IPS-15b (cell line): Measurements from ENCODE around the gene ACOT7.
A peak's percentile ranks its signal among the peaks of the same experiment; 100 is the strongest.
"Not testable (repeated sequence)": the region's sequence is repeated elsewhere in the genome, so short reads cannot be mapped to it uniquely, and the experiment has no call there.

Experiments used
- H3K27me3 ChIP-seq: one replicate; pipeline ENCODE4 v1.6.1; 2013; ENCODE audit warnings: low read length; ENCODE audit not compliant: control insufficient read depth, insufficient read depth
- H3K36me3 ChIP-seq: one replicate; pipeline ENCODE4 v1.6.1; 2013; ENCODE audit warnings: low read length; ENCODE audit not compliant: control insufficient read depth, insufficient read depth
- H3K4me1 ChIP-seq: one replicate; pipeline ENCODE4 v1.6.1; 2013; ENCODE audit warnings: mild to moderate bottlenecking, low read length; ENCODE audit not compliant: control insufficient read depth, insufficient read depth
- H3K4me3 ChIP-seq: one replicate; pipeline ENCODE4 v1.5.1; 2013; ENCODE audit warnings: low read depth, low read length
- H3K9ac ChIP-seq: one replicate; pipeline ENCODE4 v1.6.1; 2013; ENCODE audit warnings: low read depth, mild to moderate bottlenecking, low read length
- H3K9me3 ChIP-seq: one replicate; pipeline ENCODE4 v1.6.1; 2013; ENCODE audit warnings: mild to moderate bottlenecking, low read length; ENCODE audit not compliant: control insufficient read depth, insufficient read depth

The ACOT7 gene

DNA sequence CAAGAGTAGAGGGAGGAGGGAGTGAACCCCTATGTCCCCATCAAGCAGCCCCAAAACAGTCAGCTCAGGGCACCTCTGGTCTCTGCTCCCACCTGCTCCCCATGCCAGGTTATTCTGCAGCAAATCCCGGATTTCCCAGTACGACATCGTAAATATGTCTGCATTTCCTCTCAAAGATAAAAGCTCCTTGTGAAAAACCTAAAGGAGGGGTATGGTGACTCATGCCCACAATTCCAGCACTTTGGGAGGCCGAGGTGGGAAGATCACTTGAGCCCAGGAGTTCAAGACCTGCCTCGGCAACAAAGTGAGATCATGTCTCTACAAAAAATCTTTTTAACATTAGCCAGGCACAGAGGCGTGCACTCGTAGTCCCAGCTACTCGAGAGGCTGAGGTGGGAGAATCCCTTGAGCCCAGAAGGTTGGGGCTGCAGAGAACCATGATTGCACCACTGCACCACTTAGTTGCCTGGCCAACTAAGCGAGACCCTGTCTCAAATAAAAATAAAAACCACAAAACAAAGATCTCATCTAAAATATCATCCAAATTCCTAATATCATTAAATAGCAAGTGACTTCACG, 7.1 kb downstream of the ACOT7 start:
- peak overlapping the region; percentile 49 for H3K9ac ChIP-seq
- H3K4me1 ChIP-seq, result peaks cover 17% of the 10 kb centered on the region
- H3K27me3 ChIP-seq, result no peaks in the 10 kb centered on the region
- no peaks in the 10 kb centered on the region for H3K9me3 ChIP-seq
- peaks cover 4% of the 10 kb centered on the region for H3K36me3 ChIP-seq
- no peak overlapping the region for H3K4me3 ChIP-seq

DNA sequence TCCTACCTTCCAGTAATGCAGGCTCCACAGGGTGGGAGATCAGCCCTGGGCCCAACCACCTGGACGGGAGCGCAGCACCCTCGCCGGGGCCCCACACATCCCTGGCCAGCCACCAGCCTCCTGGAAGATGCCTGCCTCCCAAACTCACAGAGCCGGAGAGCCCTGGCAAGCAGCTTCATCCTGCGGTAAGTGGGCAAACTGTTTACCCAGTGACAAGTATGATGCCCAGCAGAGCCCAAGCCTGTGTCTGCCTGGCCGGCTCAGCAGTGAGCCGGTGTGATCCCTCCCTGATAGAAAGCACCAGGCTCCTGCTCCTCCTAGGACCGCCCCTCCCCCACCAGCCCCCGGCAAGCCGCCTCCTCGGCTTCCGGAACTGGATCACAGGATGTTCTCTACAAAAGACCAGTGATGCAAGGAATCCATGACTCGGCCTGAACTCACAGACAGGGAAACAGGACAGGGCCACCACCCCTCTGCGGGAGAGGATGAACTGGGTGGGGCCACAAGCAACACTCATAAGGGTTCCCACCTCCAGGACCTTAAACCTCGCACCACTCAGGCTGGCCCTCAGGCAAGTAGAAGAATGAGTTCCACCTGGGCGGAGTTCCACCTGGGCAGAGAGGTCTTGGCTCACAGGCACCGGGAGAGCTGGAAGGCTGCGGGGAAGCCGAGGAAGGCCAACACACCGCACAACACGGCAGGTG, 7.9 kb downstream of the ACOT7 start:
- Histone ChIP-seq H3K36me3 (peaks cover 4% of the 10 kb centered on the region), H3K4me3 (peak overlapping the region; percentile 35), H3K4me1 (peaks cover 17% of the 10 kb centered on the region), H3K9me3 (no peaks in the 10 kb centered on the region), H3K27me3 (no peaks in the 10 kb centered on the region), H3K9ac (peak overlapping the region; percentile 54)

DNA sequence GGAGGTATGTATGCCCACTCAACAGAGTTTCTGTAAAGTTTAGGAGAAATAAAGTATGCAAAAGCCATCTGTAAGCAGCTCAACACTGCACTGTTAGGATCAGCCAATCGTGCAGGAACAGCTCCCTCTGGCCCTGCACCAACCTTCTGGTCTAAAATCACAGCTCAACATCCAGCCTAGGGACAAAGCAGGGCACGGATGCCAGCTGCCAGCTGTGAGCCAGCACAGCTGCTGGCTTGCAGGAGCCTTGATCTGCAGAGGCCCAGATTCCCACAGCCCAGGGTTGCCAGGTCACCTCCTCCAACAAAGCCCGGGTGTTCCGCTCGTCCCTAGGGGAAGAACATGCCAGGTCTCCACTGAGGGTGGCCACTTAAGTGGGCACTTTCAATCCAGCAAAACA, 8.6 kb downstream of the ACOT7 start:
- H3K36me3 ChIP-seq, result peaks cover 2% of the 10 kb centered on the region
- H3K9ac ChIP-seq, result peak overlapping the region; percentile 54
- H3K27me3 ChIP-seq, result no peaks in the 10 kb centered on the region
- H3K9me3 ChIP-seq, result no peaks in the 10 kb centered on the region
- peaks cover 17% of the 10 kb centered on the region for H3K4me1 ChIP-seq
- H3K4me3 ChIP-seq, result peak overlapping the region; percentile 13

DNA sequence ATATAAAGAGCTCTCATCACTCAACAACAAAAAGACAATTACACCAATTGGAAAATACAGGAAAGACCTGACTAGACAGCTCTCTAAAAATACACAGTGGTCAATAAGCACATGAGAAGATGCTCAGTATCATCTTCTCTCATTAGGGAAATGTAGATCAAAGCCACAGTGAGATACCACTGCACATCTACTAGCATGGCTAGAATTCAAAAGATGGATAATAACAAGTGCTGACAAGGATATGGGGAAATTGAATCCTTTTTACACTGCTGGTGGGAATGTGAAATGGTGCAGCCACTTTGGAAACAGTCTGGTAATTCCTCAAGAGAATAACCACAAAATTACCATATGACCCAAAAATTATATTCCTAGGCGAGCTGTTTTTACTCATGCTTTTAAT, 9.4 kb downstream of the ACOT7 start:
- H3K4me1 ChIP-seq, result peaks cover 17% of the 10 kb centered on the region
- no peaks in the 10 kb centered on the region for H3K27me3 ChIP-seq
- no peak overlapping the region for H3K4me3 ChIP-seq
- no peaks in the 10 kb centered on the region for H3K36me3 ChIP-seq
- H3K9ac ChIP-seq, result no peak overlapping the region
- H3K9me3 ChIP-seq, result no peaks in the 10 kb centered on the region

DNA sequence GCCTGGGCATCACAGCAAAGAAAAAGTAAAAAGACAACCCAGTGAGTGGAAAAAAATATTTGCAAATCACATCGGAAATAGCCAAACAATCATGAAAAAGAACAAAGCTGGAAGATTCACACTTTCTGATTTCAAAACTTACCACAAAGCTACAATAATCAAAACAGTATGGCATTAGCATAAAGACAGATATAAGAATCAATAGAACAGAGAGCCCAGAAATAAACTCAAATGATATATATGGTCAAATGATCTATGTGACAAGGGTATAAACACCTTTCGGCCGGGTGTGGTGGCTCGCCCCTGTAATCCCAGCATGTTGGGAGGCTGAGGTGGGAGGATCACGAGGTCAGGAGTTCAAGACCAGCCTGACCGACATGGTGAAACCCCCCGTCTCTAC, 13.5 kb downstream of the ACOT7 start:
- H3K4me1 ChIP-seq, result peaks cover 4% of the 10 kb centered on the region

DNA sequence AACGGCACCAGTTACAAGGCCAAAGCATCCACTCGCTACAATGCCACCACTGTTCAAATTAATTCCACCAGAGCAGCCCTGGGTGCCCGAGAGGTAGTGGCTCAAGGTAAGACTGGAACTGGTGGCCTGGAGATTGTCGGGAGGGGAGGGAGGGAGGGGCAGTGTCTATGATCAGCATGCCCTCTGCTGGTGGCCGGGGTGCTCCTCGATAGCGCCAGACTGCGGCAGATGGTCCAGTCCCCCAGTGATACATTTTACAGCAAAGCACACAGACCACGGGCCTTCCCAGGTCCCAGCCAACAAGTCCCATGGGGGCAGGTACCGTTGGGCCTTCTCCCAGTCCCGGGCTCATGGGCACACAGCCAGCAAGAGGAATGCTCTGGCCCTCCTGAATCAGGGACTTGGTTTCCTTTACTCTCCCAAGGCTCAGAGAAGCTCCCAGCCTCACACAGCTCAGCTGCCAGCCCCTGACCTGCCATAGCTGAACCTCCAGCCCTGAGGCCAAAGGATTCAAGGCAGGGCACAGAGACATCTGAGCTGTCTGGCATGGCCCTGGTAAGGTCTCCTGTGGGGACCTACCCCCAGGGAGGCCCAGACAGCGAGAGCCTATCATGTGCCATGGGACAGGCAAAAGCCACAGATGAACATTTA, 15.3 kb downstream of the ACOT7 start:
- Histone ChIP-seq H3K9ac (no peak overlapping the region), H3K9me3 (no peaks in the 10 kb centered on the region), H3K4me1 (no peaks in the 10 kb centered on the region)

More for the DNA sequence above, 13.5 kb downstream of the ACOT7 start:
- H3K27me3 ChIP-seq, result no peaks in the 10 kb centered on the region
- H3K4me3 ChIP-seq, result no peak overlapping the region
- H3K9ac ChIP-seq, result no peak overlapping the region
- no peaks in the 10 kb centered on the region for H3K9me3 ChIP-seq
- H3K36me3 ChIP-seq, result no peaks in the 10 kb centered on the region

DNA sequence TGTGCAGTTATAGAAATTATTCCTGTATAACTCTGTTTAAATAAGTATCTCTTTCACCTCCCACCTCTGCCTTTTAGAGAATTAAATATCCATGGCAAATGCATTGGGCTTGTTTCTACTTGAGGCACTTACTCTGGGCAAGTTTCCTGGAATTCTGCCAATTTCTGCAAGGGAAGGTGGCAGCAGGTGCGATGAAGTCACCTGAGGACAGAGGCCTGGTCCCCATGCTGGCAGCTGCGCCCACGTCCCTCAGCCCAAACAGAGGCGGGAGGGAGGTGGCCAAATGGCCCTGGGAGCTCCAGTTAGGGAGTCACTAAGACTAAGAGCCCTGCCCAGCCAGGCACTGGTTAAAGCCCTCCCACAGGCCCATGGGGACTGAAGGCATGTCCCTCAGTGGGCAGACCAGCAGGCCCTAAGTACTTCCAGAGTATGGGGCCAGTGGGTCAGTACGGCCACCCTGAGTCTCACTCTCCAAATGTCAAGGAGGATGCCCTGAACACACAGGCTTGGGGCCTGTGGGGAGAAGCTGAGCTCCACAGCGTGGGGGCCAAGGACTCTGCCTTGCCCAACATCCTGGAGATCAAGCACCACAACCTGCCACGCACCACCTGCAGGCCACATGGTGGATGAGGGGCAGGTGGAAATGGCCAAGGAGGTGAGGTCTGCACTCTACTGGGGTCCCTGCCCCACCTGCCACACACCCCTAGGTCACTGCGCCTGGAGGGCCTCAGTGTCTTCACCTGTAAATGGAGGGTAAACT, 19.4 kb downstream of the ACOT7 start:
- no peak overlapping the region for H3K4me3 ChIP-seq
- H3K9me3 ChIP-seq, result no peaks in the 10 kb centered on the region
- no peaks in the 10 kb centered on the region for H3K27me3 ChIP-seq
- no peaks in the 10 kb centered on the region for H3K36me3 ChIP-seq
- H3K9ac ChIP-seq, result no peak overlapping the region
- no peaks in the 10 kb centered on the region for H3K4me1 ChIP-seq

More for the DNA sequence above, 15.3 kb downstream of the ACOT7 start:
- Histone ChIP-seq H3K4me3 (no peak overlapping the region), H3K27me3 (no peaks in the 10 kb centered on the region), H3K36me3 (no peaks in the 10 kb centered on the region)

DNA sequence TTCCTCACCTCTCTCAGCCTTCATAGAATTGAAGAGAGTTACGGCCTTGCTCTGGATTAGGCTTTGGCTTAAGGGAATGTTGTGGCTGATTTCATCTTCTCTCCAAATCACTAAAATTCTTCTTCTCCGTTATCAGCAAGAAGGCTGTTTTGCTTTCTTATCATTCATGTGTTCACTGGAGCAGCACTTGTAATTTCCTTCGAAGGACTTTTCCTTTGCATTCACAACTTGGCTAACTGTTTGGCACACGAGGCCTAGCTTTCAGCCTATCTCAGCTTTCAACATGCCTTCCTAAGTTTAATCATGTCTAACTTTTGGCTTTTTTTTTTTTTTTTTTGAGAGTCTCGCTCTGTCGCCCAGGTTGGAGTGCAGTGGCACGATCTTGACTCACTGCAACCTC, 21.3 kb downstream of the ACOT7 start:
- not testable (repeated sequence) for H3K9me3 ChIP-seq, H3K27me3 ChIP-seq, H3K4me3 ChIP-seq, H3K4me1 ChIP-seq, H3K9ac ChIP-seq, H3K36me3 ChIP-seq

DNA sequence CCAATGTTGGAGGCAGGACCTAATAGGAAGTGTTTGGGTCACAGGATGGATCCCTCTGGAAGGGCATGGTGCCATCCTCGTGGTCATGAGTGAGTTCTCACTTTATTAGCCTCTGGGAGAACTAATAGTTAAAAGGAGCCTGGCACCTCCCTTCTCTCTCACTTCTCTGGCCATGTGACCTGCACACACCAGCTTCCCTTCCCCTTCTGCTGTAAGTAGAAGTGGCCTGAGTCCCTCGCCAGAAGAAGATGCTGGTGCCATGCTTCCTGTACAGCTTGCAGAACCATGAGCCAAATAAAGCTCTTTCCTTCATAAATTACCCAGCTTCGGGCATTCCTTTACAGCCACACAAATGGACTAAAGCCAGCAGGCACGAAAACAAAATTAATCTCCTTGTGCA, 23.6 kb downstream of the ACOT7 start:
- Histone ChIP-seq H3K9ac (no peak overlapping the region), H3K9me3 (no peaks in the 10 kb centered on the region), H3K27me3 (no peaks in the 10 kb centered on the region), H3K36me3 (no peaks in the 10 kb centered on the region), H3K4me3 (no peak overlapping the region), H3K4me1 (no peaks in the 10 kb centered on the region)

DNA sequence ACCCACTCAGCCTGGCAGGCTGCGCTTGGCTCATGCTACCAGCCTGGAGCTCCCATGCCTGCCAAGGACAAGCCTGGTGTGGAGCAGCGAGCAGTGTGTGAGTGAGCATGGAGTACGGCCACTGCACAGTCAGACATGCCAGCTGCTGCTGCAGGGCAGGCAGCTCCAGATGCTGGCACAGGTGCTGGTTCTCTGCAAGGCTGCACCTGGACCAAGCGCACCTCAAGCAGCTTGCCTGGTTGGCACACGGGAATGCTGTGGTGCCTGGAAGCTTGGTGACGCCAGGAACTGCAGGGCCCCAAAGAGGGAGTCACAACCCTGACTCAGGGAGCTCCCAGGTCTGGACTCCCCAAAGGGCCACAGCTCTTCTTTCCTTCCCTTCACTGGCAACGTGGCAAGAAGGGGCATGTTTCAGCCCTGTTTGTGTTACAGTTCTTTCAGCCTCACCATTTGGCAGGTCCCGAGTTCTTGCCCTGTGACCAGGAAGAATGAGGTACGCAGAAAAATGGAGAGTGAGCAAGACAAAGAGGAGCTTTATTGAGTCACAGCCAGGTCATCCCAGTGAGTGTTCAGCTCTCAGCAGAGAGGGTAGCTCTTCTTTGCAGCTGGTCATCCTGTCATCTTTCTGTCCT, 26.1 kb downstream of the ACOT7 start:
- H3K4me1 ChIP-seq, result no peaks in the 10 kb centered on the region
- no peaks in the 10 kb centered on the region for H3K9me3 ChIP-seq
- H3K9ac ChIP-seq, result no peak overlapping the region
- H3K4me3 ChIP-seq, result no peak overlapping the region
- H3K36me3 ChIP-seq, result no peaks in the 10 kb centered on the region
- no peaks in the 10 kb centered on the region for H3K27me3 ChIP-seq

DNA sequence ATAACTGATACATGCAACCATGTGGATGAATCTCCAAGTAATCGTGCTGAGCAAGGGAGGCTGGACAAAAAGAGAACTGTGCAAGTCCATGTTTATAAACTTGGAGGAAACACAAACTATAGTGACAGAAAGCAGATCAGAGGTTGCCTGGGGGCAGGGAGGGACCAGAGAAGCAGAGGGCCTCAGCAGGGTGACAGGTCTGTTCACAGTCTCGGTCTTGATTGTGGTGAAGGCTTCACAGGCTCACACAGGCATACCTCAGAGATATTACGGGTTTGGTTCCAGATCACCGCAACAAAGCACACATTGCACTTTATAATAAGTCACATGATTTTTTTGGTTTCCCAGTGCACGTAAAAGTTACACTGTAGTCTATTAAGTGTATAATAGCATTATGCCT, 28.5 kb downstream of the ACOT7 start:
- no peaks in the 10 kb centered on the region for H3K4me1 ChIP-seq
- H3K27me3 ChIP-seq, result no peaks in the 10 kb centered on the region
- no peak overlapping the region for H3K9ac ChIP-seq
- no peak overlapping the region for H3K4me3 ChIP-seq
- H3K9me3 ChIP-seq, result no peaks in the 10 kb centered on the region
- peaks cover 3% of the 10 kb centered on the region for H3K36me3 ChIP-seq
